NCI-H146 treated with DMSO at 0.1 percent for 48 hours (cell line): ENCODE results near the gene HDAC11.

Experiments
- DNase-seq: peaks from one replicate; lab custom pipeline; 2025; ENCODE audit not compliant: unreplicated experiment; lab: John Stamatoyannopoulos, UW

HDAC11 gene

DNA sequence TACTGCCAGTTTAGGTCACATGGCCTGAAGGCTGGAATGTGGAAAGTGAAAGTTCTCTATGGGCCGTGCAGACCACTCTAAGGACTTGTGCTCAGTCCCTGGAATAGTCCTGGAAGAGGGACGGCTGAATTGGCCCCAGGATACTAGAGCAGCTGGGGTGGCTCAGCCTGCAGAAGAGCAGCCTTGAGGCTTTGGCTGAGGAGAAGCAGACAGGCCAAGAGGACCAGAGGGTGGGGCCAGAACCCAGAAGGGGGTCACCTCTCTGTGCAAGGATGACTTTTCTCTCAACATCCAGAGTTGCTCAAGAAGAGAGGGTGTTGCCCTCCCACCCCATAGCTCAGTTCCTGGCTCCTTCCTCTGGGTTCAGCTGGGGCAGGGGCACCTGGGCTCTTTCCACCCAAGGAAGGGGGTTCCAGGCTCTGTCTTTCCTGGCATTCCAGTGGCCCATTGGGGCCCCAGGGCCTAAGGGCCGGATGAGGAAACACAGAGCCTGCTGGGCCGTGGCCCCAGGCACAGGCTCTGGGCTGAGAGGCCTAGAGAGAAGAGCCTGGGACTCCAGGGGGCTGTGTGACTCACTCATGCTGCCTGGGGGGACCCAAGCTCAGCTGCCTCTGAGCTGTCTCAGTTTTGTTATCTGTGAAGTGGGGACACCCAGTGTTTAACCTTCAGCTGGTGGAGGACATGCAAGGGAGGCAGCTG is 60.3 kb downstream of the HDAC11 start:
- DNase-seq: no peak

DNA sequence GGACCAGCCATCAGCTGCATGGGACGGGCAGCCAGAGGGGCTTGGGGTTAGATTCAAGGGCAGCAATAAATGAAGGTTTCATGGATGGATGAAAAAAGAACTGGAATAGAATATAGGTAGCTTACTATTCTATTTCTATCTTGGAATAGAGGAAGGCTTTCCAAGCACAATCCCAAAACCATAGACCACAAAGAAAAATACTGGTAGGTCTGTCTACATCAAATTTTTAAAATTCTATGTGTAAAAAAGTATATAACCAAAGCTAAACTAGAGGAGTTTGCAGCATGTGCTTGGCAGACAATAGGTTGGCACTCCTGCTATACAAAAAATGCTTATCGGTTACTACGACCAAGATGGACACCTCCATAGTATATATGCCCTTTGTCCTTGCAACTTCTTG is 61.6 kb downstream of the HDAC11 start:
- no peak for DNase-seq

DNA sequence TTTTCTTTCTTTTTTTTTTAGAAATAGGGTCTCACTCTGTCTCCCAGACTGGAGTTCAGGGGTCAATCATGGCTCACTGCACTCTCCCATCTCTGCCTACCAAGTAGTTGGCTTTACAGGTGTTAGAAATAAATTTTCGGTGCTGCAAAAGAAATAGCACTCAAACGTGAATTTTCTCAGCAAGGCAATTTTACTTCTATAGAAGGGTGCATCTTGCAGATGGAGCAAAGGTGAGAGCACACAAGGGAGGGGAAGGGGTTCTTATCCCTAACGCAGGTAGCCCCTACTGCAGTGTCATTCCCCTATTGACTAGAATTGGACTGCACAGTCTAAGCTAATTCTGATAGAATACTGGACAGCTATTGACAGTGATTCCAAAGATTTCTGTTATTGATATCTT is 62.0 kb downstream of the HDAC11 start:
- DNase-seq: no peak

DNA sequence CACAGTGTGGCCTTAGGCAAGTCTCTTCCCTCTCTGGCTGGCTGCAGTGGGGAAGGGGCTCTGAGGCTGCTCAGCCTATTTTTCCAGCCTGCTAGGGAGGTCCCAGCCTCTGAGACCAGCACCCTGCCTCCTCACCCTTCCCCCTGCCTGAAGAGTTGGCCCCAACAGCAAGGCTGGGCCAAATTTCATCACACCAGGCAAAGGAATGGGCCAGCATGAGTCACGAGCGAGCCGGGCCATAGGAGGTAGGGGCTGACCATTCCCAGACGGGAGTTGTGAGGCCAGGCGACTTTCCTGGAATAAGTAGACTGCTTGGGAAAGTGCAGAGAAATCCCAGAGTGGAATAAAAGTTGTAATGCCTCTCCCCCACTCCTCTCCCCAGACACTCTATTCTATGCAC is 63.1 kb downstream of the HDAC11 start:
- no peak for DNase-seq

GRCh38 chr3:13544293-13544831 is 64.3 kb downstream of the HDAC11 start:
- no peak for DNase-seq

DNA sequence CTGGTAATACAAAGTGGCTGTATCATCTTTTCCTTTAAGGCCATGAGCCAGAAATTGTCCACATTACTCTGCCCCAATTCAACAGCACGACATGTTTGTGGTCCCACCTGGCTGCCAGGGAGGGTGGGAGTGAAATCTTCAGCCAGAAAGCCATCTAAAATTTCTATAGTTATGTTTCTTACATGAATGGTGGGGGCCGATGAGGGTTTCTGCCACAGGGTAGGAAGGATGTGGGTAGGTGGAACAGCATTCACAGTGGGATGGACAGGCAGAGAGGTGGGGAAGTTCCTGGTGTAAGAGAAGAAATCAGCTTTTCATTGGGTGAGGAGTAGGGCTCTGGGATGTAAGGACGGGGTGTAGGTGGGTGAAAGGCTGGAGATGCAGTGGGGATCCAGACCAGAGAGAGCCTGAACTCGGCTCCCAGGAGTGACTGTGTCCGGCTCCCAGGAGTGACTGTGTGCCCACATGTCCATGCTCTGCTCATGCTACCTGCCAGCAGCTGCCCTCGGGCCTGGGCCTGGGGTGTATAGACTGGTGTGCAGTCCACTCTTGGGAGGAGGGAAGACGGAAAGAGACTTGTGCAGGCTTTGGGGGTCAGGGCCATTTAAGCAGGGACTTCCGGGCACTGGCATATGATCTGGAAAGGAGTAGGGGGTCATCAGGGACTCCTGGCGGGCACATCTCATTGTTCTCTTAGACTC is 65.0 kb downstream of the HDAC11 start:
- no peak for DNase-seq

- no peak for DNase-seq
Measured at GRCh38 chr3:13545952-13546454, 65.9 kb downstream of the HDAC11 start.

DNA sequence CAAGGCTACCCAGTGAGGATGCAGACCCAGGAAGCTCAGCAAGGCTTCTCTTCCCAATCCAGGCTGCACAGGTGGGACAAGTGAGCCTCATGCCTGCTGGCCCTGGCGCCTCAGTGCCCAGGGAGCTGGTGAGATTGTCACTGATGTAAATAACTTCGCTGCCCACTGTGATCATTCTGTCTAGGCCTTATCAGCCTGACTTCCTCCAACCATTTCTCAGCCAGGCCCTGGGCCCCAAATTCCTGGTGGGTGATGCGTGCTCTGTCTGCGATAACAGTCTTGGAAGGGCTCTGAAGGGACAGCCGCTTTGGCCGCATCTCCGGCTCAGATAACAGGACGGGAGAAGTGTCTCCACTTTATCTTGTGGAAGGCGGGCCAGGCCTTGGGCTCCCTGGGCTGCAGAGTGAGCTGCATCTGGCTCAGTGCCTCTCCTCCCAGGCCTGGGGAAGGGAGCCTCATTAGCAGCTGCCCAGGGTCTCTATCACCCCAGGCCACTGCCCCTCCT is 66.6 kb downstream of the HDAC11 start:
- no peak for DNase-seq

DNA sequence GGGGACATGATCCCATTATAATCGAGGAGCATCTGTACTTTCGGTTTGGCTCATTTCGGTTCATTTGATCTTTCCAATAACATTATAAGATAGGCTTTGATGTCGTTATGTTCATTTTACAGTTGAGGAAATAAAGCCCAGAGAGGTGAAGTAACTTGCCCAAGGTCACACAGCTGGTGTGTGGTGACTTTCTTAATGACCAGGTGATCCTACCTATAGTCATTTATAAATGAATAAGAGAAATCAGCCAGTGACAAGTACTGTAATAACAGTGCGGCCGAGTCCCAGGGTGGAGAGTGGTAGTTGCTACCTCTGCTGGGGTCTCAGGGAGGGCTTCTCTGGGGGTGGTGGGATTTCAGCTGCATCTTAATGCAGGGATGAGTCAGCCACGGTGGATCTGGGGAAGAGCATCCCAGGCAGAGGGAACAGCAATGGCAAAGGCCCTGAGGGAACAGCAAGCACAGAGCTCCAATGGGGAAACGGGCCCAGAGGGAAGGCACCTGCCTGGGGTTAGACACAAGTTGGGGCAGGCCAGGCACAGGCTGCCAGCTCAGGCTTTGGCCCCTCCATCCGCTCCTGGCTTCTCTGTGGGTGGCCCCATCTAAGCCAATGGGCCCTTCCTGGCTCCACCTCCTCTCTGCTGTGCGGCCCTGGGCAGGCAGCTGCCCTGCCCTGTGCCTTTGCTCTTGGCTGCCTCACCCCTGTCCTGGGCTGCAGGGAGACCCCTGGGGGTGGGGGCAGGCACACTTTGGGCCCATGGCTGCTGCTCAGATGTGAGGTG is 67.7 kb downstream of the HDAC11 start:
- DNase-seq: no peak

- no peak for DNase-seq
Measured at GRCh38 chr3:13548696-13549622, 68.9 kb downstream of the HDAC11 start, which contains the start of gene FBLN2. Gene FBLN2 (plus strand): TSS chr3:13549125. CDS start chr3:13570356, 21,231 bp downstream.

GRCh38 chr3:13549623-13550422 is 69.7 kb downstream of the HDAC11 start:
- DNase-seq: no peak

DNA sequence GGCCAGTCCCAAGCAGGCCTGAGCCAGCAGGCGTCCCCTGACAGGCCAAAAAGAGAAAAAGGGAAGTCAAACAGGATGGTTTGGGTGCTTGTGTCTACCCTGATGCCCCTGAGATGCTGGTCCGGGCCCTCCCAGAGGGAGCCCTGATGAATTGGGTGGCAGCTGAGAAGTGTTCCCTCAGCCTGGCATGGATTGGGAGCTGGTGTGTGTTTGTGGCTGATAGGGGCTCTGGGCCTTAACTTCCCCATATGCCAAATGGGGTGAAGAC is 70.3 kb downstream of the HDAC11 start:
- DNase-seq: no peak

DNA sequence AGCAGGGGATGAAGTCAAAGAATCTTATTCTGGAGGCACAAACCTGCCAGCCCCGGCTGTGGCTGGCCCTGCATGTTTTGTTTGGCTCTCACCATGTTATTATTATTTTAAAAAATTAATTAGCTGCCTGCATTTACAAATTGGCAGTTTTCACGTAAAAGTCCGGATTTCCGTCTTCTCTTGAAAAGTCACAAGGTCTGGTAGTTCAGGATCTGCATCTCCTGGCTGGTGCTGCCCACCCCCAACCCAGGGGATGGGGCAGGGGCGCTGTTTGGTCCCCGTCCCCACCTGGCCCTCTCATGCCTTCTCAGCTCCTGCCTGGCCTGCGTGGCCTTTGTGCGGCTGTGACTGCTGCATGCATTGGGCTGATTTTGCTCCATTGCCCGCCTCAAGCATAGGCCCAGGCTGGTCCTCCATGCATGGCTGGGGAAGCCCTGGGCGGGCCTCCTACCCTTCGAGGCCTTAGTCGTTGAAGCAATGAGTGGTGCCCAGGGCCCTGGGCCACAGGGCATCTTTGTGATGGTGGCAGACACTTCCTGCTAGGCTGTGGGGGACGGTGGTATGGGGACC is 70.8 kb downstream of the HDAC11 start:
- DNase-seq: no peak

DNA sequence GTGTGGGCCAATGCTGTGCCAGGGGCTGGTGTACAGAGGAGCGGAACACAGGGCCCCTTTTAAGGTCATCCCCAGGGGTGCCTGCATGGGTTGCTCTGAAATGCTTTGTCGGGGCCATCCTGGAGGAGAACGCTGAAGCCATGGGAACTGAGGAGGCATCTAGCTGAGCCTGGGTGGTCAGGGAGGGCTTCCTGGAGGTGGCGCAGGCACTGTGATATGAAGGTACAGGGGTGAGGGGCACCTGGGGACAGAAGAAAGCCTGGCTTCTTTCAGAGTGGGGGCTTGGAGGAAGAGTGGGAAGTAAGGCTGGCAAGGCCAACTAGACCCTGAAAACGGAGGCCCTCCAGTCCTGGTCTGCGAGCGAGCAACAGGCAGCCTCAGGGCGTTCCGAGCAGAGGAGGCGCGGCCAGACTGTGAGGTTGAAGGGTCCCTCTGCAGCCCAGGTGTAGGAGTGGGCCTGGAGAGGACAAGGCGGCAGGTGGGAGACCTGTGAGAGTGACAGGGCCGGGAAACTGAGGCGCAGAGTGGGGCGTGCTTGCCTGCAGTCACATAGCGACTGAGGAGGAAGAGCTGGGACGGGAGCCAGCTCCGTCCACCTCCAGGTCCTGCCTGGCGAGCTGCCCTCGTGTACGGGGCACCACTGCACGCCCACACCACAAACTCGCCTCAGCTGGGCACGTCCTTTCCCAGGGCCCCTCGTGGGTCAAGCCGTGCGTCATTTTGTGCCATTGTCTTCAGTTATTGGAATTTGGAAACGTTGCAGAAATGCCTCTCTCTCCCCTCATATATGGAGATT is 72.9 kb downstream of the HDAC11 start:
- no peak for DNase-seq

GRCh38 chr3:13553686-13554085 is 73.6 kb downstream of the HDAC11 start:
- DNase-seq: no peak

GRCh38 chr3:13555753-13556152 is 75.6 kb downstream of the HDAC11 start:
- no peak for DNase-seq
